ENCODE results near the gene LIN7A. TPM values are rescaled to one million over a fixed set of nuclear protein-coding genes. Genes with fewer than 3 reads are reported as not detected.

The LIN7A gene
- total RNA-seq, 1 experiment from 2014 or later = not detected

GRCh38 chr12:80766897-80767296, 170.8 kb downstream of the LIN7A start:
- no peak overlapping the region for H3K27ac ChIP-seq (ENCODE audit: low read length)
- H3K27me3 ChIP-seq (ENCODE audit: control insufficient read depth, insufficient read depth, low read length) = no peaks in the 10 kb centered on the region
- no peak for DNase-seq (ENCODE audit: low read depth, low spot score)
- no peaks in the 10 kb centered on the region for H3K4me1 ChIP-seq (ENCODE audit: control insufficient read depth, insufficient read depth, low read length)
- H3K9me3 ChIP-seq (ENCODE audit: control insufficient read depth, insufficient read depth, low read depth, low read length) = no peaks in the 10 kb centered on the region
- no peaks in the 10 kb centered on the region for H3K36me3 ChIP-seq (ENCODE audit: control insufficient read depth, insufficient read depth, low read length)
- ATAC-seq = no peak
- no peak overlapping the region for H3K4me3 ChIP-seq (ENCODE audit: low read depth in 2 of 2, low read length in 2 of 2)
- intact Hi-C loops (cut with micrococcal nuclease; ENCODE audit: unreplicated experiment) = no loop called here
- CTCF ChIA-PET = no interaction called here
- TF ChIP-seq POLR2AphosphoS5 (IDR thresholded peaks at IDR 0.05; ENCODE audit: low read depth, low read length) (no peak), REST (IDR thresholded peaks at IDR 0.05; ENCODE audit: insufficient read depth in 1 of 2, low read depth in 2 of 2, low read length in 1 of 2) (no peak), SIN3A (IDR thresholded peaks at IDR 0.05; ENCODE audit: borderline replicate concordance, insufficient read depth, low read depth, low read length) (no peak), CTCF (IDR thresholded peaks at IDR 0.05) (no peak), TCF7L2 (IDR thresholded peaks at IDR 0.05; ENCODE audit: low read depth, low read length) (no peak)
- POLR2A ChIA-PET = no interaction called here
- no TSS peak for BruUV-seq (replicated peaks)
- in situ Hi-C loops (cut with HindIII; ENCODE audit: low pct_unique_long_range_greater_than_20kb, low sequenced_read_pairs) = no loop called here

- Histone ChIP-seq H3K9me3 (ENCODE audit: control insufficient read depth, insufficient read depth, low read depth, low read length) (no peaks in the 10 kb centered on the region), H3K27me3 (ENCODE audit: control insufficient read depth, insufficient read depth, low read length) (no peaks in the 10 kb centered on the region), H3K27ac (ENCODE audit: low read length) (no peak overlapping the region), H3K4me3 (ENCODE audit: low read depth in 2 of 2, low read length in 2 of 2) (no peak overlapping the region), H3K4me1 (ENCODE audit: control insufficient read depth, insufficient read depth, low read length) (no peaks in the 10 kb centered on the region), H3K36me3 (ENCODE audit: control insufficient read depth, insufficient read depth, low read length) (no peaks in the 10 kb centered on the region)
- no peak for DNase-seq (ENCODE audit: low read depth, low spot score)
- TF ChIP-seq TCF7L2 (IDR thresholded peaks at IDR 0.05; ENCODE audit: low read depth, low read length) = no peak
- no peak for TF ChIP-seq SIN3A (IDR thresholded peaks at IDR 0.05; ENCODE audit: borderline replicate concordance, insufficient read depth, low read depth, low read length)
- TF ChIP-seq CTCF (IDR thresholded peaks at IDR 0.05) = no peak
- no peak for TF ChIP-seq REST (IDR thresholded peaks at IDR 0.05; ENCODE audit: insufficient read depth in 1 of 2, low read depth in 2 of 2, low read length in 1 of 2)
- no peak for TF ChIP-seq POLR2AphosphoS5 (IDR thresholded peaks at IDR 0.05; ENCODE audit: low read depth, low read length)
- POLR2A ChIA-PET = no interaction called here
- intact Hi-C loops (cut with micrococcal nuclease; ENCODE audit: unreplicated experiment) (no loop called here), in situ Hi-C loops (cut with HindIII; ENCODE audit: low pct_unique_long_range_greater_than_20kb, low sequenced_read_pairs) (no loop called here)
- CTCF ChIA-PET = no interaction called here
- no TSS peak for BruUV-seq (replicated peaks)
- no peak for ATAC-seq
Observed at GRCh38 chr12:80766210-80766609, 171.5 kb downstream of the LIN7A start.

All from Panc1 (cell line).